Measurements from ENCODE around the gene GAD1.

Gene GAD1

DNA sequence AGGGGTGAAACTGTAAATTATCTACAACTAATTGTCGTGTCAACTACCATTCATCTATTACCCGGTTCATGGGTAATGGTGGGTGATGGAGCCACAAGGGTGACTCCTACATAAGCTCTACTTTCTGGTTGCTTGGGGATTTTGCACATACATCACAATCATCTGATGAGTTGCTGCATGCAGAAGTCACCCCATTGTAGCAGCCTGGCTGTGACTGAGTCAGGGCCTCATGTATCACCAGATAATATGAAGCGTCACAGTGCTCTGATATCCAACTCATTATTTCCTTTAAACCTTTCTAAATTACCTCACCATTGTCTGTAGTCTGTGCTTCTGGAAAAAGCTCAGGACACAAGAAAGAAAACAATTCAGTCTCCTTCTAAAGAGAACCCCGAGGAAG lies 79.9 kb downstream of the GAD1 start:
- no peak for DNase-seq

DNA sequence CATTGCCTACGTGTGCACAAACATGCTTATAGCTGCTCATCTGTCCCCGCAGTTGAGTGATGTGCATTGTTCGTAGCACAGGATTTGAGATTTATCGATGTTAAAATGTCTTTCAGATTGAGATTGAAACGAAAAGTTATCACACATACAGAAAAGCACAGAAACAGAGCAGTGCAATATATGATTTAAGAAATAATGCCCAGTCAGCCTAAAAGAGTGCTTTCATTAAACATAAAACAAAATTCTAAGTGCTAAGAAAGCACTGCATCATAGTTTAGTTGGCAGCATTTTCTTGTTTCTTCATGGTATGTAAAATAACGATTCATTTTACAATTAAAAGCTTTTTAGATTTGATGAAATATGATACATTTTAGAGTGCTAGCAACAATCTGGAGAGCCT lies 80.4 kb downstream of the GAD1 start:
- no peak for DNase-seq

DNA sequence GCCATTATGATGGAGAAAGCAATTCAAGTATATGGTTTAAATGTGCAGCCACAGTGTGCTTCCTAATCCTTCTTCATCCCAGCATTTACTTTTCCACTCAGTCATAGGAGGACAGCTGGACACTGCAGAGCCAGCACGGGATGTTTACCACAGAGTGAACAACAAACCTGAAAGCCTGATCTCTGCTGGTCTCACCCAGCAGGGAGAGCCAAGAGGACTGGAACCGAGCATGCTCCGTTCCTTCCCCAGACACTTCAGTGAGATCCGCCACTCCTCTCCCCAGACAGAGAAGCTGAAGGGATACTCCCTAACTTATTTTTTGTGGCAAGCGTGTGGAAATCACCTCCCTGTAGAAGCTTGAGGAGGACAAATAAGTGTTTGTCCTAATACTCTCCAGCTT lies 89.2 kb downstream of the GAD1 start:
- DNase-seq: no peak
